Fibroblast of lung (primary cell): ENCODE results near the gene MAPK9. TPM values are rescaled to one million over a fixed set of nuclear protein-coding genes. Genes with fewer than 3 reads are reported as not detected.
A peak's percentile ranks its signal among the peaks of the same experiment; 100 is the strongest.

ENCODE experiments used
- DNase-seq, 2 donors: peaks; one replicate each; pipeline versions ENCODE4 v3.0.0 to v3.0.0-alpha.2; 2010; ENCODE audit warnings: low read depth in 2 of 2
- H2AFZ ChIP-seq: 2 replicates; pipeline ENCODE4 v1.5.1; 2012; ENCODE audit warnings: low read length, control low read depth, inconsistent platforms
- H3K27ac ChIP-seq: 2 replicates; pipeline ENCODE4 v1.5.1; 2011; ENCODE audit warnings: low read length, control low read depth; ENCODE audit not compliant: insufficient read depth
- H3K27me3 ChIP-seq: 2 replicates; pipeline ENCODE4 v1.5.1; 2011; ENCODE audit warnings: mild to moderate bottlenecking, low read length; ENCODE audit not compliant: control insufficient read depth, insufficient read depth
- H3K36me3 ChIP-seq: 2 replicates; pipeline ENCODE4 v1.5.1; 2011; ENCODE audit warnings: low read length; ENCODE audit not compliant: control insufficient read depth, insufficient read depth
- H3K4me1 ChIP-seq: 2 replicates; pipeline ENCODE4 v1.5.1; 2011; ENCODE audit warnings: low read length; ENCODE audit not compliant: control insufficient read depth, insufficient read depth; ENCODE audit errors: extremely low read depth
- H3K4me2 ChIP-seq: 2 replicates; pipeline ENCODE4 v1.5.1; 2011; ENCODE audit warnings: low read length, control low read depth; ENCODE audit not compliant: insufficient read depth; ENCODE audit errors: extremely low read depth
- H3K4me3 ChIP-seq, 4 experiments: fragments of 200-600 bp in 1 of 4; sonication (generic) in 1 of 4; replicated peaks in 1 of 4; 2 replicates each; pipeline ENCODE4 v1.5.1; 2011 to 2016; ENCODE audit warnings: low read length in 4 of 4, low read depth in 3 of 4, mild to moderate bottlenecking in 3 of 4, control low read depth in 2 of 4, inconsistent platforms in 1 of 4, mixed read lengths in 1 of 4; ENCODE audit not compliant: insufficient read depth in 1 of 4; ENCODE audit errors: control extremely low read depth in 1 of 4
- H3K79me2 ChIP-seq: 2 replicates; pipeline ENCODE4 v1.5.1; 2012; ENCODE audit warnings: mild to moderate bottlenecking, low read length, inconsistent platforms; ENCODE audit not compliant: control insufficient read depth, insufficient read depth
- H3K9ac ChIP-seq: 2 replicates; pipeline ENCODE4 v1.5.1; 2011; ENCODE audit warnings: mild to moderate bottlenecking, low read length, control low read depth; ENCODE audit not compliant: insufficient read depth
- H3K9me3 ChIP-seq: 2 replicates; pipeline ENCODE4 v1.5.1; 2012; ENCODE audit warnings: low read depth, low read length; ENCODE audit not compliant: control insufficient read depth, insufficient read depth
- H4K20me1 ChIP-seq: 2 replicates; pipeline ENCODE4 v1.5.1; 2011; ENCODE audit warnings: low read length; ENCODE audit not compliant: control insufficient read depth, insufficient read depth; ENCODE audit errors: extremely low read depth
- CTCF ChIP-seq, 2 donors: IDR thresholded peaks in 1 of 2; conservative IDR thresholded peaks in 1 of 2; 1 replicate in 1 of 2; 2 replicates in 1 of 2; pipeline ENCODE4 v1.5.1; 2011 to 2012; ENCODE audit warnings: low read length in 2 of 2, control low read depth in 1 of 2, inconsistent platforms in 1 of 2, low read depth in 1 of 2, mild to moderate bottlenecking in 1 of 2
- EZH2 ChIP-seq: IDR thresholded peaks from 2 replicates; pipeline ENCODE4 v1.5.1; 2012; ENCODE audit warnings: low read length, control low read depth, mild to moderate bottlenecking; ENCODE audit errors: missing control alignments
- polyA minus RNA-seq: library from RNA; depleted of rRNA, polyadenylated mRNA; stranded (reverse); fragments of >200 nt; gene quantifications from 2 replicates; pipeline ENCODE4 v1.2.3, GENCODE V29; 2011; ENCODE audit warnings: low replicate concordance
- polyA plus RNA-seq, 2 donors: library from polyadenylated mRNA; depleted of rRNA in 1 of 2; stranded (reverse) in 1 of 2; unstranded in 1 of 2; fragments of >200 nt; gene quantifications; 2 replicates each; pipeline ENCODE4 v1.2.1, GENCODE V29; 2011 to 2012; ENCODE audit warnings: missing spikeins in 1 of 2
- total RNA-seq: library from RNA; depleted of rRNA; stranded (reverse); fragments of >200 nt; gene quantifications from 2 replicates; pipeline ENCODE4 v1.2.1, GENCODE V29; 2014

Gene MAPK9
- total RNA-seq (24.7 and 27.6 TPM in 2 replicates), polyA plus RNA-seq (36.8 and 43.1 TPM in 2 replicates), polyA minus RNA-seq (11.3 and 25.7 TPM in 2 replicates)
- polyA plus RNA-seq (2012) = 17.3 and 20.8 TPM in 2 replicates

DNA sequence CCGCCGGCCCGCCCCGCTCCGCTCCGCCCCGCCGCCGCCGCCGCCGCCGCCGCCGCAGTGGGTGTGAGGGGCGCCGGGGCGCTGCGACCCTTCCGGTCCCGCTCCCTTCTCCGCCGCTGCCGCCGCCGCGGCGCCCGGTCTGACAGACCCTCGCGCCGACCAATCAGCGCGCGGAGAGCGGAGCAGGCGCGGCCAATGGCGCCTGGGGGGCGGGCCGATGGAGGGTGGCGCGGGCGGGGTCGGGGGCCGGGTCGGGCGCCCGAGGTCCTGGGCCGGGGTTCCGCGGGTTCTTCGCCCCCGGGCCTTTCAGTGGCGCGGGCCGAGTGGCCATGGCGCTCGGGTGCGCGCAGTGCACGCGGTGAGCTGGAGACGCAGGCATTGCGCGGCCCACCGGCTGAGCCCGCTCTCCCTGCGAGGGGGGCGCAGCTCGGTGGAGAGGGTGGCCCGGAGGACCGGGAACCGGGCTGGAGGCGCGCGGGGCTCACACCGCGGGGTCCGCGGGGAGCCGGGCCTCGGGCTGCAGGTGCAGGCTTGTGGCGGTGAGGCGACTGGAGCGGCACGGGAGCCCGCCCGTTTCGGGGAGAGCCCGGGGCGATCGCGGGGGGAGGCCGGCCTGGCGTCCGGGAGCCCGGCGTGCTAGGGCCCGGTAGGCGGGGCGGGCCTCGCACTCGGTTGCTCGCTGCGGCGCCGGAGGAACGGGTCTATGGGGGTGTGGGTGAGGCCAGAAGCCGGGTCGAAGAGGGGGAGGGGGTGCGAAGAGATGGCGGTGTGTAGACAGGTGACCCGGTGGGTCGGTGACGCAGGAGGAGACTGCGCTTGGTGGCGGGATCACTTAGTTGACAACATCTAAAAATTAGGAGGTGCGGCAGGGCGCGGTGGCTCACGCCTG is at the start of gene MAPK9:
Gene MAPK9 (minus strand): TSS at position 141 of the 889 bp plus-strand sequence. CDS start 11,522 bp downstream, outside the sequence.
- Histone ChIP-seq H3K4me3 (peak within 1 kb of the TSS; percentile 61 to 85 (median 74)), H3K9me3 (no peaks in the 10 kb centered on the region), H3K27me3 (no peaks in the 10 kb centered on the region), H2AFZ (peak within 1 kb of the TSS; percentile 81), H4K20me1 (no peaks in the 10 kb centered on the region), H3K4me2 (peak within 1 kb of the TSS; percentile 82), H3K4me1 (peaks cover 4% of the 10 kb centered on the region), H3K79me2 (peaks cover 12% of the 10 kb centered on the region), H3K27ac (peak within 1 kb of the TSS; percentile 43), H3K9ac (peak within 1 kb of the TSS; percentile 69), H3K36me3 (no peaks in the 10 kb centered on the region)
- peak; percentile 66 to 70 for DNase-seq
- no peak for TF ChIP-seq EZH2
- TF ChIP-seq CTCF (conservative IDR thresholded peaks at IDR 0.05 in 1 of 2, IDR thresholded peaks at IDR 0.05 in 1 of 2; ENCODE audit: low read depth in 1 of 2, low read length in 2 of 2) = no peak

DNA sequence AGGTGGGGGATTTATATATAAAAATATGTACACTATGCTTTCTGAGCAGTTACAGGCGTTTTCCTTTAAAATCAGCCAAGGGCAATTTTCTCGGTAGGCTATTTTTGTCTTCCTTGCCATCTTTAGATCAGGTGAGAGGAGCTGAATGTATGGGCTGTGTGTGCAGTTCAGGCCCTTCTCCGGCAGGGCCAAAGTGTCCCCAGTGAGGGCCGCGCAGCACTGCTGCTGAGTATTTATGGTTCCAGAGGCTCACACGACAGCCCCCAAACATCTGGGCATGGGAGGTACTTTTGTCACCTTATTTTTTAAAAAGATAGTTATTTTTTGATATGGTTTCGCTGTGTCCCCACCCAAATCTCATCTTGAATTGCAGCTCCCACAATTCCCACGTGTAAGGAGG is 49.7 kb upstream of the MAPK9 start:
- Histone ChIP-seq H2AFZ (no peak overlapping the region), H3K27me3 (no peaks in the 10 kb centered on the region), H4K20me1 (peaks cover 2% of the 10 kb centered on the region), H3K36me3 (no peaks in the 10 kb centered on the region), H3K9ac (no peak overlapping the region), H3K4me3 (no peak overlapping the region), H3K4me2 (no peak overlapping the region), H3K27ac (no peak overlapping the region), H3K79me2 (no peaks in the 10 kb centered on the region), H3K4me1 (peaks cover 2% of the 10 kb centered on the region), H3K9me3 (no peaks in the 10 kb centered on the region)
- no peak for DNase-seq
- TF ChIP-seq EZH2 (no peak), CTCF (conservative IDR thresholded peaks at IDR 0.05 in 1 of 2, IDR thresholded peaks at IDR 0.05 in 1 of 2; ENCODE audit: low read depth in 1 of 2, low read length in 2 of 2) (no peak)

DNA sequence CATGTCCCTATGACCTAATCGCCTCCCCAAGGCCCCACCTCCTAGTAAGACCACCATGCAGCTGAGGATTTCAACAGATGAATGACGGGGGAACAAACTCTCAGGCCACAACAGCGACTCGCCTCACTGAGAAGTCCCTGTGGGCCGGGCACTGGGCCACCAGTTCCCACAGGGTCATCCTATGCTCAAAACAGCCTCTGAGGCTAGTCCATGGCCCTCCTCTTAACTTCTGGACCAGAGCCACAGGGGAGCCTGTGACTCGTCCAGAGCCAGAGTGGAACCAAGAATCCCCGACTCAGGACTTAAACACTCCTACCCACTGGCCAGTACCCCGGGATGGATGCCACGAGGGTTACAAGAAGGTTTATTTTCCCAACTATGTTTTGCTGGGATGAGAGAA is 49.0 kb upstream of the MAPK9 start:
- H3K9ac ChIP-seq = no peak overlapping the region
- no peak overlapping the region for H3K4me3 ChIP-seq
- H3K9me3 ChIP-seq = no peaks in the 10 kb centered on the region
- H3K27ac ChIP-seq = no peak overlapping the region
- peaks cover 2% of the 10 kb centered on the region for H3K4me1 ChIP-seq
- H3K36me3 ChIP-seq = peaks cover under 1% of the 10 kb centered on the region
- TF ChIP-seq EZH2 (no peak), CTCF (conservative IDR thresholded peaks at IDR 0.05 in 1 of 2, IDR thresholded peaks at IDR 0.05 in 1 of 2; ENCODE audit: low read depth in 1 of 2, low read length in 2 of 2) (no peak)
- peak; percentile 32 to 43 for DNase-seq
- H2AFZ ChIP-seq = no peak overlapping the region
- peaks cover 2% of the 10 kb centered on the region for H4K20me1 ChIP-seq
- no peaks in the 10 kb centered on the region for H3K79me2 ChIP-seq
- H3K4me2 ChIP-seq = no peak overlapping the region
- no peaks in the 10 kb centered on the region for H3K27me3 ChIP-seq
